AG04450 (cell line): Measurements from ENCODE around the gene SLC25A44. TPM values are rescaled to one million over a fixed set of nuclear protein-coding genes. Genes with fewer than 3 reads are reported as not detected.

Experiments used
- CTCF ChIA-PET: fragments of 300-600, 350-600 bp; formaldehyde crosslinking; extraction: SDS; loops from one replicate; lab custom pipeline; 2022; ENCODE audit warnings: antibody characterized with exemption, inconsistent platforms; lab: Charles Lee
- POLR2A ChIA-PET: fragments of 350-600 bp; formaldehyde crosslinking; extraction: SDS; loops from one replicate; lab custom pipeline; 2021; ENCODE audit warnings: antibody characterized with exemption, inconsistent platforms; lab: Yijun Ruan, JAX
- DNase-seq: peaks from one replicate; pipeline ENCODE4 v3.0.0-alpha.2; 2011; ENCODE audit warnings: low read depth, low spot score
- H3K27ac ChIP-seq: one replicate; pipeline ENCODE4 v1.5.1; 2012; ENCODE audit warnings: low read depth, low read length, control low read depth
- H3K27me3 ChIP-seq: one replicate; pipeline ENCODE4 v1.6.0; 2012; ENCODE audit warnings: low read length; ENCODE audit not compliant: control insufficient read depth, insufficient read depth
- H3K4me3 ChIP-seq: 2 replicates; pipeline ENCODE4 v1.5.1; 2011; ENCODE audit warnings: mild to moderate bottlenecking, low read depth, low read length, control low read depth
- H3K9me3 ChIP-seq: 2 replicates; pipeline ENCODE4 v1.5.1; 2012; ENCODE audit warnings: low read length; ENCODE audit not compliant: control insufficient read depth, insufficient read depth
- CTCF ChIP-seq: IDR thresholded peaks from 2 replicates; pipeline ENCODE4 v1.5.1; 2011; ENCODE audit warnings: low read depth, low read length, control low read depth, inconsistent platforms
- polyA plus RNA-seq: library from polyadenylated mRNA; depleted of rRNA; stranded (reverse); fragments of >200 nt; gene quantifications from 2 replicates; pipeline ENCODE4 v1.2.3, GENCODE V29; 2011

SLC25A44 gene
- polyA plus RNA-seq, 1 experiment = 24.1 TPM

DNA sequence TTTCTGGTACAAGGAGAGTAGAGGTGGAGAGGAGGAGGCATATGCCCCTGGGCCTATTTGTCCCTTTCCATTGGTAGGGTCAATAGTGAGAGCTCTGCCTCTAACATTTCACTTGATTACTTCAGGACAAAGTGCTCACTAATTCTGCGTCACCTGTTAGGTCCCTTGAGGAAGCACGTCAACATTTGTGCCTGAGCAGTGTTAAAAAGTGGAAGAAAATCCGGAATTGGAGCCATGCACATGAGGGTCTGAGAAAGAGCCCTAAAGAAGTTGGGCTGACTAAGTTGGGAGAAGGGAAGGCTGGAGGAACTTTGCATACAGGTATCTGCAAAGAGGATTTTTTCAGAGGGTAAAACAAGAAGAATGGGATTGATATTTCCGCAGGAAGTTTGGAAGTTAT lies 1.9 kb downstream of the SLC25A44 start:
- no peak overlapping the region for H3K4me3 ChIP-seq
- CTCF ChIA-PET = no interaction called here
- H3K27ac ChIP-seq = no peak overlapping the region
- H3K9me3 ChIP-seq = no peaks in the 10 kb centered on the region
- POLR2A ChIA-PET = no interaction called here
- H3K27me3 ChIP-seq = no peaks in the 10 kb centered on the region
- DNase-seq = no peak
- TF ChIP-seq CTCF = no peak

- ChIA-PET POLR2A (no interaction called here), CTCF (interaction anchor here (1.2 kb wide), 1 partner anchor 10 kb away, joined by 3 read pairs; no protein-coding TSS in a partner anchor)
Measured at GRCh38 chr1:156196445-156196844, 2.5 kb downstream of the SLC25A44 start.

GRCh38 chr1:156198831-156199349 lies 5.0 kb downstream of the SLC25A44 start:
- no peak overlapping the region for H3K27ac ChIP-seq
- no peak for TF ChIP-seq CTCF
- no peaks in the 10 kb centered on the region for H3K27me3 ChIP-seq
- no peak overlapping the region for H3K4me3 ChIP-seq
- POLR2A ChIA-PET = no interaction called here
- CTCF ChIA-PET = interaction anchor here (1.2 to 1.3 kb wide), 2 partner anchors 14 to 26 kb away, joined by 6 to 7 read pairs; partner anchors contain the start of gene PMF1
- DNase-seq = no peak
- no peaks in the 10 kb centered on the region for H3K9me3 ChIP-seq

More at GRCh38 chr1:156196445-156196844, 2.5 kb downstream of the SLC25A44 start:
- DNase-seq = no peak
- Histone ChIP-seq H3K9me3 (no peaks in the 10 kb centered on the region), H3K27me3 (no peaks in the 10 kb centered on the region), H3K27ac (no peak overlapping the region), H3K4me3 (no peak overlapping the region)
- TF ChIP-seq CTCF = no peak

GRCh38 chr1:156200044-156200443 lies 6.1 kb downstream of the SLC25A44 start:
- TF ChIP-seq CTCF = no peak
- no peaks in the 10 kb centered on the region for H3K9me3 ChIP-seq
- H3K27me3 ChIP-seq = no peaks in the 10 kb centered on the region
- H3K27ac ChIP-seq = no peak overlapping the region
- CTCF ChIA-PET = interaction anchor here (0.6 kb wide), 1 partner anchor 64 kb away, joined by 4 read pairs; no protein-coding TSS in a partner anchor
- DNase-seq = no peak
- H3K4me3 ChIP-seq = no peak overlapping the region
- POLR2A ChIA-PET = no interaction called here

DNA sequence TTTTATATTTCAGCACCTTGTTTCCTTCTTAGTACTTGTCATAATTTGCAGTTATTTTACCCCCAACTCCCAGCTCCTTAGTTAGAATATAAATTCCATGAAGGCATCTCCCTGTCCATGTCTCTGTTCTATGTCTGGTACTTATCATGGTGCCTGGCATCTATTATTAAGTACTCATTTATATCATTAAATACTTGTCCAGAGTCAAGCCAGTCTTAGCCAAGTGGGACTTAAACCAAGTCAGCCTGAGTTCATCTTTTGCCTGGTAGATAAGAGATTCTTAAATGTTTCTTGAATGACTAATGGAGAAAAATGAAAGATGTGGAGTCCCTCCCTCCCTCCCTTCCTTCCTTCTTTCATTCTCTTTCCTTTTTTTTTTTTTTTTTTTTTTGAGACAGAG lies 9.4 kb downstream of the SLC25A44 start:
- CTCF ChIA-PET = interaction anchor here (1.0 kb wide), 1 partner anchor 9 kb away, joined by 3 read pairs; the partner anchor contains the start of gene SLC25A44
- Histone ChIP-seq H3K27ac (no peak overlapping the region), H3K4me3 (no peak overlapping the region), H3K27me3 (no peaks in the 10 kb centered on the region), H3K9me3 (no peaks in the 10 kb centered on the region)
- no peak for DNase-seq
- POLR2A ChIA-PET = interaction anchor here (1.8 kb wide), 1 partner anchor 10 kb away, joined by 5 read pairs; the partner anchor contains the start of gene PMF1
- no peak for TF ChIP-seq CTCF
